ENCODE data around the gene FBXL5. TPM values are rescaled to one million over a fixed set of nuclear protein-coding genes. Genes with fewer than 3 reads are reported as not detected.

The FBXL5 gene
- polyA plus RNA-seq, 4 donors, result 120 to 146 (median 139) TPM

- no peak for DNase-seq (ENCODE audit: low read depth in 4 of 4, low spot score in 3 of 4)
Observed at GRCh38 chr4:15569746-15570145, 85.4 kb downstream of the FBXL5 start.

GRCh38 chr4:15568821-15569220 lies 86.3 kb downstream of the FBXL5 start:
- no peak for DNase-seq (ENCODE audit: low read depth in 4 of 4, low spot score in 3 of 4)

DNA sequence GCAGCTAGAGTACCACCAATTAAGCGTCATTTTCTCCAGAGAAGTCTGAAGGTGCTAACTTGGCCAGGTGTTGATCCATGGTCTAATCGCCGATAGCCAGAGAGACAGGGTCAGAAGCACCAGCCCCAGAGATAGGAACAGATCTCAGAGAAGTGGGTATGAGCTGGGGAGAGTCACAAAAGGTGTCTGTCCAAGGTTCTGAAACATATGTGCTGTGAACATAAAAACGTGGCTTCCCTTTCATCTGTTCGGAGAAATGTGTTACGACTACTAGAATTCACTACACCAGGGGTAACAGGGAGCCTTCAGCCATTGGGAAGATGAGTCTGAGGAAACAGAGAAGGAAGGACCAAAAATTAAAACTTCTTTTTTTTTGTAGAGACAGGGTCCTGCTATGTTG lies 91.3 kb downstream of the FBXL5 start:
- DNase-seq (ENCODE audit: low read depth in 4 of 4, low spot score in 3 of 4), result no peak

- no peak for DNase-seq (ENCODE audit: low read depth in 4 of 4, low spot score in 3 of 4)
Observed at GRCh38 chr4:15562623-15563022, 92.5 kb downstream of the FBXL5 start.

- no peak for DNase-seq (ENCODE audit: low read depth in 4 of 4, low spot score in 3 of 4)
Observed at GRCh38 chr4:15562114-15562513, 93.0 kb downstream of the FBXL5 start.

DNA sequence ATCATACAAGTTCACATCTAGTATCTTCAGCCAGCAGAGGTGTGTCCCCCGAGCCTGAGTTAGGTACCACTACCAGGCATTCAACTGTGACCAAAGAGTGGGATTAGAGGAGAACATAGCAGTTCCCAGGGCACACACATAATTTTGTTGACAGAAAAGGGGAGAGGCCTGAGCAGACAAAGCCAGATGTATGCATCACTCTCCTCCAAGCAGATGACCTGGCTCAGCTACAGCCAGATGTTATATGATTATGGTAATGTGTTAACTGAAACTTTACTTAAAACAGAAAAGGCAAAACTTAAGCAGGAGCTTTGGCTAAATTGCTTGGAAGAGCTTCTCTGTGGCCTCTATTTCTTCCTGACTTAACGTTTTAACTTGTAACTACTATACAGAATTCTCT lies 96.6 kb downstream of the FBXL5 start:
- no peak for DNase-seq (ENCODE audit: low read depth in 4 of 4, low spot score in 3 of 4)

DNA sequence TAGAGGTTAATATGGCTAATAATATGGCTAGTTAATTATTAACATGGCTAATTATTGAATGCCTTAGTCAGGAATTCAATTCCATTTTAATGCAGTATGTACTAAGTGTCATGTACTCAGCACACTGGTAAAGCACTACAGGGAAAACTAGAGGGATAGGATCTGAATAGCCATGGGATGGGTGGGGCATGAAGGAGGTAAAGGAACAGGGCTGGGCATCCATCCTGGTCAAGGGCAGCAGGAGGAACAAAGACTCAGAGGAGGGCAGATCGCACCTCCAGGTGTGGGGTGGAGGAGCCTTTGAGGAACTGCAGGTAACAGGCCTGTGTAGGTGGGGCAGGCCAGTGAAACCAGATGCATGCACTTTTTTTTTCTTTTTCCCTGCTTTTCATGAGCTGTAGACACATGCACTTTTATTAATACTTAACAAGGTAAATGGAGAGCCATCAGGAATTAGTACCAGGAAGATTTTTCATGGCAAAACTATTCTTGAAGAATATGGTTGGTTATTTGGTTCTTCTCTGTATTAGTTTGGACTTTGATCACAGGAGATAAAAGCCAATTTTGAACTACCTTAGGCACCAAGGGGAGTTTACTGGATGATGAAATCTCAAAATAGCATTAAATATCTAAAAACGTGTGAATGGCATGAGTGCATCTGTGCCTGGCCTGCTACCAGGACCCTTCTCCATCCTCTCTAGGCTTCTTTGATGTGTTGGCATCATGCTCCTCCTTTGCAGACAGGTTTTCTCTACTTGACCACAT lies 97.2 kb downstream of the FBXL5 start:
- DNase-seq (ENCODE audit: low read depth in 4 of 4, low spot score in 3 of 4), result no peak

DNA sequence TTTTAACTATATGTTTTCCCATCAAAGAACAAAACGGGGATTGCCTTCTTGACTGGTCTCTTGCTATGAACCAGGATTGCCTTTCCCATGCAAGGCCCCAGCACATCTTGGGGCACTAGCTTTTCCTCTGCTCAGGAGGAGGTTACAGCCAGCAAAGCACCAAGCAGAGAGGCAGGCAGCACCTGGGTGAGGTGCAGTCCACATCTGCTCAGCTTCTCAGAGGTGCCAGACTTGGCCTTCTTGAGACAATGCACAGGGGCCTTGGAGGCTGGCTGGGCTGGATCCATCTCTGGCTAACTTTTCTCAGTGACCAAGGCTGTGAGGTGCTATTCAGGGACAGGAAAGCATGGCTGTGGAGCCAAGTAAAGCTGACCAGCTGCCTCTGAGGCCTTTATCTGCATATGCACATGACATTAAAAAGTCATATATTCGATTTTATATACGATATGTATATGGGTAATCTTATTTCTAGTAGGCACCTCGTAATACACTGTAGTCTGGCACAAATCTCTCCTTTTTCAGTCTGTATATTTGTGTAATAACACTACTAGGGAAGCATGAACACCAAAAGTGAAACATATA lies 98.6 kb downstream of the FBXL5 start:
- no peak for DNase-seq (ENCODE audit: low read depth in 4 of 4, low spot score in 3 of 4)

Other genes with a start within 250 kb of the FBXL5 start
- gene C1QTNF7, start 227.3 kb downstream of the FBXL5 start, polyA plus RNA-seq (ENCODE audit: insufficient read length in 4 of 4), result 10 to 100 TPM; 19.8 to 28.6 (median 23.8) TPM
- gene CC2D2A, start 185.5 kb downstream of the FBXL5 start, polyA plus RNA-seq (ENCODE audit: insufficient read length in 4 of 4), result 10 to 100 TPM; 47.8 to 57.5 (median 54.2) TPM
- gene FAM200B, start 26.5 kb upstream of the FBXL5 start, polyA plus RNA-seq (ENCODE audit: insufficient read length in 4 of 4), result 10 to 100 TPM; 68.5 to 87.8 (median 85.8) TPM
- 10 to 100 TPM; 12.8 to 16.0 (median 14.6) TPM for gene BST1, start 47.7 kb upstream of the FBXL5 start, polyA plus RNA-seq (ENCODE audit: insufficient read length in 4 of 4)
- gene CD38, start 123.0 kb upstream of the FBXL5 start, polyA plus RNA-seq (ENCODE audit: insufficient read length in 4 of 4), result 1 to 10 TPM in 2 of 4 donors, under 1 TPM in 2; 0.83 to 1.7 (median 1.1) TPM

Measured in right renal pelvis (tissue), 4 donors.